GM12892 (cell line): ENCODE data around the gene ADAMTSL1.

ENCODE experiments used
- DNase-seq: peaks from one replicate; pipeline ENCODE4 v3.0.0; 2011; ENCODE audit not compliant: insufficient read length
- FAIRE-seq: peaks from 2 replicates; lab custom pipeline; 2011; peaks lifted over from hg19 to GRCh38; lab: Jason Lieb, UNC
- POLR2A ChIP-seq: IDR thresholded peaks from 2 replicates; pipeline ENCODE4 v1.6.1; 2011; ENCODE audit warnings: low read depth, low read length, control low read depth
- POLR2AphosphoS5 ChIP-seq: IDR thresholded peaks from 2 replicates; pipeline ENCODE4 v1.6.1; 2011; ENCODE audit warnings: low read depth, low read length, control low read depth
- TAF1 ChIP-seq: IDR thresholded peaks from 2 replicates; pipeline ENCODE4 v1.6.1; 2011; ENCODE audit warnings: low read depth, mild to moderate bottlenecking, control low read depth, low read length, borderline replicate concordance

Gene ADAMTSL1

GRCh38 chr9:18906656-18907395, 432.9 kb downstream of the ADAMTSL1 start:
- no peak for DNase-seq
- TF ChIP-seq POLR2AphosphoS5: no peak
- no peak for TF ChIP-seq POLR2A
- TF ChIP-seq TAF1: no peak
- no peak for FAIRE-seq

- FAIRE-seq (no peak), DNase-seq (no peak)
- no peak for TF ChIP-seq POLR2AphosphoS5
- TF ChIP-seq POLR2A: no peak
Observed at GRCh38 chr9:18907927-18908625, 434.1 kb downstream of the ADAMTSL1 start.

- FAIRE-seq (no peak), DNase-seq (no peak)
- TF ChIP-seq POLR2A: no peak
- TF ChIP-seq POLR2AphosphoS5: no peak
- TF ChIP-seq TAF1: no peak
Observed at GRCh38 chr9:18909140-18910018, 435.4 kb downstream of the ADAMTSL1 start.

GRCh38 chr9:18910435-18910834, 436.5 kb downstream of the ADAMTSL1 start:
- no peak for DNase-seq
- no peak for TF ChIP-seq TAF1
- no peak for TF ChIP-seq POLR2AphosphoS5
- no peak for TF ChIP-seq POLR2A
- FAIRE-seq: no peak

- DNase-seq: no peak
- TF ChIP-seq POLR2AphosphoS5: no peak
- no peak for TF ChIP-seq POLR2A
- TF ChIP-seq TAF1: no peak
Observed at GRCh38 chr9:18910916-18911315, 437.0 kb downstream of the ADAMTSL1 start.

GRCh38 chr9:18911714-18912342, 437.9 kb downstream of the ADAMTSL1 start:
- FAIRE-seq: no peak
- DNase-seq: no peak
- no peak for TF ChIP-seq POLR2A
- TF ChIP-seq TAF1: no peak
- TF ChIP-seq POLR2AphosphoS5: no peak

More at GRCh38 chr9:18910916-18911315, 437.0 kb downstream of the ADAMTSL1 start:
- no peak for FAIRE-seq

- no peak for TF ChIP-seq POLR2AphosphoS5
- TF ChIP-seq TAF1: no peak
- no peak for TF ChIP-seq POLR2A
- no peak for DNase-seq
- FAIRE-seq: no peak
Observed at GRCh38 chr9:18920141-18921084, 446.5 kb downstream of the ADAMTSL1 start.

GRCh38 chr9:18921366-18922075, 447.6 kb downstream of the ADAMTSL1 start:
- TF ChIP-seq POLR2AphosphoS5: no peak
- TF ChIP-seq POLR2A: no peak
- TF ChIP-seq TAF1: no peak
- DNase-seq (no peak), FAIRE-seq (no peak)

GRCh38 chr9:18922161-18922885, 448.4 kb downstream of the ADAMTSL1 start:
- DNase-seq (no peak), FAIRE-seq (no peak)
- TF ChIP-seq POLR2AphosphoS5 (no peak), TAF1 (no peak), POLR2A (no peak)
